ENCODE data around the gene EFCAB11. TPM values are rescaled to one million over a fixed set of nuclear protein-coding genes. Genes with fewer than 3 reads are reported as not detected.

Gene EFCAB11
- total and polyA plus RNA-seq, 2 experiments from 2014 or later = 7.7 to 24.6 TPM

- no peak for ATAC-seq
- TF ChIP-seq POLR2AphosphoS5 (IDR thresholded peaks at IDR 0.05; ENCODE audit: low read depth) (no peak), EZH2phosphoT487 (IDR thresholded peaks at IDR 0.05; ENCODE audit: unreplicated experiment) (no peak), REST (IDR thresholded peaks at IDR 0.05; ENCODE audit: unreplicated experiment) (no peak)
- Histone ChIP-seq H3K4me1 (ENCODE audit: insufficient read depth) (no peaks in the 10 kb centered on the region), H3K27me3 (ENCODE audit: insufficient read depth) (no peaks in the 10 kb centered on the region), H3K79me2 (replicated peaks; ENCODE audit: insufficient read depth) (no peaks in the 10 kb centered on the region), H3K9me2 (ENCODE audit: insufficient read depth) (0 out of 2 replicates have a peak, but pooled peaks cover 3% of the 10 kb centered on the region), H3F3A (replicated peaks; ENCODE audit: low read depth) (no peaks in the 10 kb centered on the region), H3K4me2 (no peak overlapping the region), H4K20me1 (replicated peaks; ENCODE audit: insufficient read depth) (no peaks in the 10 kb centered on the region), H3K36me3 (ENCODE audit: insufficient read depth) (no peaks in the 10 kb centered on the region; the same call in 1 of the 2 replicates), H2AFZ (no peak overlapping the region), H3K4me3 (no peak overlapping the region), H3K27ac (ENCODE audit: low read depth) (no peak overlapping the region)
- H3K4me3 Mint-ChIP-seq = no peak overlapping the region
- H3K4me1 Mint-ChIP-seq = no peaks in the 10 kb centered on the region
- H3K27ac Mint-ChIP-seq = no peak overlapping the region
- H3K36me3 Mint-ChIP-seq (ENCODE audit: low read depth) = peaks cover 6% of the 10 kb centered on the region
- DNase-seq (ENCODE audit: low spot score) = no peak
- no peaks in the 10 kb centered on the region for H3K27me3 Mint-ChIP-seq (ENCODE audit: insufficient read depth, low read depth, poor library complexity)
- H3K9me3 Mint-ChIP-seq = peaks cover 3% of the 10 kb centered on the region; the same call in 2 of the 3 replicates
Measured at GRCh38 chr14:89862856-89863255, 91.7 kb downstream of the EFCAB11 start.

GRCh38 chr14:89861630-89862029 is 92.9 kb downstream of the EFCAB11 start:
- peaks cover 3% of the 10 kb centered on the region; the same call in 2 of the 3 replicates for H3K36me3 Mint-ChIP-seq (ENCODE audit: low read depth)
- Histone ChIP-seq H2AFZ (no peak overlapping the region), H3K9me2 (ENCODE audit: insufficient read depth) (0 out of 2 replicates have a peak, but pooled peaks cover 3% of the 10 kb centered on the region), H3K36me3 (ENCODE audit: insufficient read depth) (no peaks in the 10 kb centered on the region; the same call in 1 of the 2 replicates), H3K4me2 (no peak overlapping the region), H3K4me3 (no peak overlapping the region), H4K20me1 (replicated peaks; ENCODE audit: insufficient read depth) (no peaks in the 10 kb centered on the region), H3K27ac (ENCODE audit: low read depth) (no peak overlapping the region), H3K4me1 (ENCODE audit: insufficient read depth) (no peaks in the 10 kb centered on the region), H3K27me3 (ENCODE audit: insufficient read depth) (no peaks in the 10 kb centered on the region), H3F3A (replicated peaks; ENCODE audit: low read depth) (no peaks in the 10 kb centered on the region), H3K79me2 (replicated peaks; ENCODE audit: insufficient read depth) (no peaks in the 10 kb centered on the region)
- DNase-seq (ENCODE audit: low spot score) (no peak), ATAC-seq (no peak)
- no peaks in the 10 kb centered on the region for H3K9me3 Mint-ChIP-seq
- H3K27ac Mint-ChIP-seq = no peak overlapping the region
- no peaks in the 10 kb centered on the region for H3K27me3 Mint-ChIP-seq (ENCODE audit: insufficient read depth, low read depth, poor library complexity)
- no peaks in the 10 kb centered on the region for H3K4me1 Mint-ChIP-seq
- no peak overlapping the region for H3K4me3 Mint-ChIP-seq
- no peak for TF ChIP-seq ETS1 (IDR thresholded peaks at IDR 0.05)
- TF ChIP-seq ZNF331 (CRISPR knock-in tag; IDR thresholded peaks at IDR 0.05; ENCODE audit: low read depth) = no peak
- no peak for TF ChIP-seq STAT1 (IDR thresholded peaks at IDR 0.05; ENCODE audit: unreplicated experiment)
- no peak for TF ChIP-seq EZH2 (IDR thresholded peaks at IDR 0.05; ENCODE audit: low read depth, unreplicated experiment)
- no peak for TF ChIP-seq JUNB (IDR thresholded peaks at IDR 0.05; ENCODE audit: unreplicated experiment)
- TF ChIP-seq POLR2AphosphoS5 (IDR thresholded peaks at IDR 0.05; ENCODE audit: low read depth) = no peak
- no peak for TF ChIP-seq ZNF462 (CRISPR knock-in tag; IDR thresholded peaks at IDR 0.05)

Measured in GM23338 (cell line).